Activated B cell treated with CpG ODN at 0.5 μM for 24 hours (primary cell): ENCODE measurements around the gene SRRM5. TPM values are rescaled to one million over a fixed set of nuclear protein-coding genes. Genes with fewer than 3 reads are reported as not detected.

Experiments used
- ATAC-seq: fragments of 200-7000 bp; cut with Tn5 transposase; one replicate; pipeline ENCODE4 v1.10.0; 2021; ENCODE audit warnings: low read depth, mild to moderate bottlenecking, moderate library complexity
- CTCF ChIA-PET: fragments of 350-600 bp; sonication (Branson Sonifier 250); formaldehyde crosslinking; loops from one replicate; lab custom pipeline; 2021; ENCODE audit warnings: antibody characterized with exemption; lab: Charles Lee
- POLR2A ChIA-PET: fragments of 350-600 bp; sonication (Branson Sonifier 250); formaldehyde crosslinking; loops from one replicate; lab custom pipeline; 2021; ENCODE audit warnings: antibody characterized with exemption; lab: Charles Lee
- DNase-seq: peaks from one replicate; pipeline ENCODE4 v3.0.0; 2022
- H3K27ac Mint-ChIP-seq: one replicate; pipeline ENCODE4 v1.8.0; 2020; ENCODE audit warnings: mixed read lengths
- H3K27me3 Mint-ChIP-seq: one replicate; pipeline ENCODE4 v1.8.0; 2021; ENCODE audit warnings: mixed read lengths
- H3K36me3 Mint-ChIP-seq: one replicate; pipeline ENCODE4 v1.8.0; 2021; ENCODE audit warnings: low read depth, mixed read lengths
- H3K4me1 Mint-ChIP-seq: one replicate; pipeline ENCODE4 v1.8.0; 2021; ENCODE audit warnings: mixed read lengths
- H3K4me3 Mint-ChIP-seq: one replicate; pipeline ENCODE4 v1.8.0; 2020; ENCODE audit warnings: mild to moderate bottlenecking, mixed read lengths
- H3K9me3 Mint-ChIP-seq: one replicate; pipeline ENCODE4 v1.8.0; 2020; ENCODE audit warnings: mixed read lengths
- CTCF ChIP-seq: fragments of 200-600 bp; IDR thresholded peaks from one replicate; pipeline ENCODE4 v1.8.0; 2022; ENCODE audit warnings: antibody characterized with exemption, mild to moderate bottlenecking
- intact Hi-C: fragments of 100-400 bp; cut with micrococcal nuclease; formaldehyde crosslinking; loops from one replicate; pipeline ENCODE4 v1.15.1; 2024
- total RNA-seq: library from RNA; stranded (reverse); gene quantifications from 2 replicates; pipeline ENCODE4 v1.2.3, GENCODE V29; 2022

The SRRM5 gene, protein sequence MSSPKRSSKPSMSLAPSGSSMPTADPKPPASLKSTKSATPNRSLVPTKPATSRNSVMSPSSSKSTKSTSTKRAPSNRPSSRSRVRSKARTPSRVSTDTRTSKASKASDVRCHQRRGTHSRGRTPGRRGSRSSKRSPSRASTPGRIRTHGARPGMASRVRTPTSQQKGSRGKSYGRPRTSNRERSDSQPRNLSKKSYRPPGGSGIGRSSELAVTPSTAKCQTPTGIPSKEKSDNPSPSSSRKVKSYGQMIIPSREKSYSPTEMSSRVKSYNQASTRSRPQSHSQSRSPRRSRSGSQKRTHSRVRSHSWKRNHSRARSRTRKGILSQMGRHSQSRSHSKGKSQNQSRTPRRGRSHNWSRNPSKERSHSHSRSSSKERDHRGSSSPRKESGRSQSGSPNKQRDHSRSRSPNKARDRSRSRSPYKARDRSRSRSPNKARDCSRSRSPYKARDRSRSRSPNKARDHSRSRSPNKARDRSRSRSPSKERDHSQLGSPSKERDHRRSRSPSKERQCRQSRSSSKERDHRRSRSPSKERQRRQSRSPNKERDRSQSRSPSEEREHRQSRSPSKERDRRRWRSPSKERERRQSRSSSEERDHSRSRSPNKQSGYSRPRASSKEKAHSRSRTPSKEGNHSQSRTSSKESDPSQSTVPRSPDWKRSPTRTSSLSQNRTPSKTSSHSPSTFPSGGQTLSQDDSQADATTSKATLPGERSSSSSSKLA
- 0.29 and 0.42 TPM in 2 replicates for total RNA-seq

- Mint-ChIP-seq H3K27me3 (no peaks in the 10 kb centered on the region), H3K27ac (no peak within 1 kb of the TSS), H3K4me1 (peaks cover 4% of the 10 kb centered on the region), H3K4me3 (no peak within 1 kb of the TSS), H3K9me3 (no peaks in the 10 kb centered on the region), H3K36me3 (peaks cover 39% of the 10 kb centered on the region)
- POLR2A ChIA-PET, result no interaction called here
- ATAC-seq (no peak), DNase-seq (no peak)
- no peak for TF ChIP-seq CTCF
- CTCF ChIA-PET, result no interaction called here
- intact Hi-C loops, result no loop called here
These were observed at the start of gene SRRM5 for GRCh38 chr19:43611788-43612187. Gene SRRM5 (plus strand): TSS chr19:43612088. CDS start chr19:43612122, 34 bp downstream.

- ATAC-seq, result no peak
- peak; percentile 34 for DNase-seq
These were observed 49.6 kb upstream of the SRRM5 start for GRCh38 chr19:43562226-43562697.

GRCh38 chr19:43562698-43563241 lies 49.1 kb upstream of the SRRM5 start:
- POLR2A ChIA-PET, result interaction anchor here (1.0 to 2.2 kb wide), 2 partner anchors 12 to 33 kb away, joined by 4 to 7 read pairs; partner anchors contain the start of genes IRGQ and XRCC1
- H3K4me1 Mint-ChIP-seq, result peaks cover 58% of the 10 kb centered on the region
- peak overlapping the region; percentile 93 for H3K27ac Mint-ChIP-seq
- ATAC-seq (peak; percentile 84), DNase-seq (peak; percentile 56)
- peak overlapping the region; percentile 56 for H3K4me3 Mint-ChIP-seq
- peaks cover 23% of the 10 kb centered on the region for H3K36me3 Mint-ChIP-seq
- no peaks in the 10 kb centered on the region for H3K27me3 Mint-ChIP-seq
- TF ChIP-seq CTCF, result no peak
- CTCF ChIA-PET, result interaction anchor here (0.9 to 3.6 kb wide), 2 partner anchors 8 to 32 kb away, joined by 3 to 16 read pairs; no protein-coding TSS in a partner anchor
- H3K9me3 Mint-ChIP-seq, result no peaks in the 10 kb centered on the region
- intact Hi-C loops, result loop anchor here (1.0 to 10.0 kb wide), 6 partner anchors 13 to 222 kb away; partner anchors contain the start of genes IRGQ, KCNN4, PINLYP and XRCC1

More at GRCh38 chr19:43562226-43562697, 49.6 kb upstream of the SRRM5 start:
- H3K36me3 Mint-ChIP-seq, result peaks cover 27% of the 10 kb centered on the region
- TF ChIP-seq CTCF, result no peak
- intact Hi-C loops, result loop anchor here (1.0 to 10.0 kb wide), 6 partner anchors 13 to 223 kb away; partner anchors contain the start of genes IRGQ, KCNN4, PINLYP and XRCC1
- no peaks in the 10 kb centered on the region for H3K9me3 Mint-ChIP-seq
- ChIA-PET POLR2A (interaction anchor here (0.7 to 2.2 kb wide), 3 partner anchors 13 to 41 kb away, joined by 4 to 7 read pairs (median 6); partner anchors contain the start of genes IRGQ and XRCC1), CTCF (interaction anchor here (0.9 kb wide), 1 partner anchor 33 kb away, joined by 3 read pairs; no protein-coding TSS in a partner anchor)
- no peaks in the 10 kb centered on the region for H3K27me3 Mint-ChIP-seq
- H3K4me3 Mint-ChIP-seq, result peak overlapping the region; percentile 56
- peaks cover 58% of the 10 kb centered on the region for H3K4me1 Mint-ChIP-seq
- H3K27ac Mint-ChIP-seq, result peak overlapping the region; percentile 93

DNA sequence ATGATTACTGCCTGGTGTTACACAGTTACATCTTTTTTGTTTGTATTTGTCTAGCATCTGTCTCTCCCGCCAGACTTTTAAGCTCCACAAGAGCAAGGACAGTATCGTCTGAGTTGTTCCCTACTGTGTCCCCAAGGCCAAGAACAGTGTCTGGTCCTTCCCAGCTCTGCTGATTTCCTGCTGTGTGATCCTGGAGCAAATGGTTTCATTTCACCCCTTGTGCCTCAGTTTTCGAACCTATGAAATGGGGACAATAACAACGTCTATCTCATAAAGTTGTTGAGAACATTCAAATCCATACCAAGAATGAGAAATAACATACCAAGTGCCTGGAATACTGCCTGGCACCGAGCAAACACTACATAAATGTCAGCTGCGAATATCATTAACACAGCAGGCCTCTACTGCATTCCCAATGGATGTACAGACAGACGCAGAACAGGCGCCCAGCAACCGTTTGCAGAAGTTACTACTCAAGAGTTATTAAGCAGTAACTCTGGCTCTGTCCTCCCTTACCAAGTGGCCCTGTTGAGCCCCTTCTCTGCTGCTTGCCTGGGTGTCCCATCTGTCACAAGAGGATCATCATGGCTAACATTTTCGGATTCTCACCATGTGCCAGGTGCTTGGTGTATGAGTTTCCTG lies 48.0 kb upstream of the SRRM5 start:
- Mint-ChIP-seq H3K27ac (peak overlapping the region; percentile 93), H3K4me3 (no peak overlapping the region), H3K27me3 (no peaks in the 10 kb centered on the region), H3K36me3 (peaks cover 19% of the 10 kb centered on the region), H3K4me1 (peaks cover 58% of the 10 kb centered on the region), H3K9me3 (no peaks in the 10 kb centered on the region)
- TF ChIP-seq CTCF, result no peak
- intact Hi-C loops, result loop anchor here (2.0 to 10.0 kb wide), 3 partner anchors 29 to 221 kb away; partner anchors contain the start of genes KCNN4 and ZNF428
- POLR2A ChIA-PET, result interaction anchor here (0.8 to 2.2 kb wide), 3 partner anchors 11 to 105 kb away, joined by 3 to 7 read pairs (median 7); partner anchors contain the start of genes XRCC1 and ZNF575
- ATAC-seq (no peak), DNase-seq (no peak)
- CTCF ChIA-PET, result interaction anchor here (1.1 to 3.6 kb wide), 2 partner anchors 9 to 44 kb away, joined by 3 to 16 read pairs; no protein-coding TSS in a partner anchor
